ENCODE results near the gene TP53. TPM values are rescaled to one million over a fixed set of nuclear protein-coding genes. Genes with fewer than 3 reads are reported as not detected.
A peak's percentile ranks its signal among the peaks of the same experiment; 100 is the strongest.

The TP53 gene
- total and polyA plus RNA-seq, 9 of the 15 experiments (the other 6 are each of a cell fraction or from before 2014, with no cell fraction given) = 2.8 to 14.0 (median 7.1) TPM

GRCh38 chr17:7687072-7687907 lies at the start of gene TP53 (continued):
- TF ChIP-seq, protein P1, sequence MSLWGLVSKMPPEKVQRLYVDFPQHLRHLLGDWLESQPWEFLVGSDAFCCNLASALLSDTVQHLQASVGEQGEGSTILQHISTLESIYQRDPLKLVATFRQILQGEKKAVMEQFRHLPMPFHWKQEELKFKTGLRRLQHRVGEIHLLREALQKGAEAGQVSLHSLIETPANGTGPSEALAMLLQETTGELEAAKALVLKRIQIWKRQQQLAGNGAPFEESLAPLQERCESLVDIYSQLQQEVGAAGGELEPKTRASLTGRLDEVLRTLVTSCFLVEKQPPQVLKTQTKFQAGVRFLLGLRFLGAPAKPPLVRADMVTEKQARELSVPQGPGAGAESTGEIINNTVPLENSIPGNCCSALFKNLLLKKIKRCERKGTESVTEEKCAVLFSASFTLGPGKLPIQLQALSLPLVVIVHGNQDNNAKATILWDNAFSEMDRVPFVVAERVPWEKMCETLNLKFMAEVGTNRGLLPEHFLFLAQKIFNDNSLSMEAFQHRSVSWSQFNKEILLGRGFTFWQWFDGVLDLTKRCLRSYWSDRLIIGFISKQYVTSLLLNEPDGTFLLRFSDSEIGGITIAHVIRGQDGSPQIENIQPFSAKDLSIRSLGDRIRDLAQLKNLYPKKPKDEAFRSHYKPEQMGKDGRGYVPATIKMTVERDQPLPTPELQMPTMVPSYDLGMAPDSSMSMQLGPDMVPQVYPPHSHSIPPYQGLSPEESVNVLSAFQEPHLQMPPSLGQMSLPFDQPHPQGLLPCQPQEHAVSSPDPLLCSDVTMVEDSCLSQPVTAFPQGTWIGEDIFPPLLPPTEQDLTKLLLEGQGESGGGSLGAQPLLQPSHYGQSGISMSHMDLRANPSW (CRISPR knock-in tag; IDR thresholded peaks at IDR 0.05) = no peak
- TF ChIP-seq RBM39 (optimal IDR thresholded peaks at IDR 0.05; ENCODE audit: low read depth, low read length) (peak; percentile 34), JUN (IDR thresholded peaks at IDR 0.05; ENCODE audit: borderline replicate concordance, low read depth, low read length) (peak; percentile 21; the same call in 1 of the 2 replicates), JUN (CRISPR knock-in tag; IDR thresholded peaks at IDR 0.05; ENCODE audit: borderline replicate concordance) (no peak), CBX3 (IDR thresholded peaks at IDR 0.05; ENCODE audit: borderline replicate concordance in 1 of 2, low read length in 2 of 2) (peak in 1 of 2 experiments; percentile 56; a peak in 1 of 3 replicates), POLR2B (IDR thresholded peaks at IDR 0.05; ENCODE audit: low read depth, partially characterized antibody) (peak; percentile 95), HDAC2 (IDR thresholded peaks at IDR 0.05) (0 out of 2 replicates have a peak, but pooled peaks have one; percentile 12), SRF (CRISPR knock-in tag; IDR thresholded peaks at IDR 0.05) (0 out of 4 replicates have a peak, but pooled peaks of 1 of the 2 experiments have one; percentile 42), PHF8 (IDR thresholded peaks at IDR 0.05; ENCODE audit: borderline replicate concordance, low read length) (peak; percentile 53; the same call in 1 of the 2 replicates), ZNF76 (CRISPR knock-in tag; IDR thresholded peaks at IDR 0.05; ENCODE audit: borderline replicate concordance) (no peak), DIDO1 (tag; IDR thresholded peaks at IDR 0.05; ENCODE audit: low read depth) (no peak), ZNF263 (CRISPR knock-in tag; IDR thresholded peaks at IDR 0.05; ENCODE audit: borderline replicate concordance) (peak; percentile 89), EP300 (IDR thresholded peaks at IDR 0.05; ENCODE audit: low read length) (peak; percentile 22; the same call in 1 of the 2 replicates), FOSL1 (tag; conservative IDR thresholded peaks at IDR 0.05) (peak; percentile 84), ID3 (CRISPR knock-in tag; IDR thresholded peaks at IDR 0.05) (no peak), ID3 (tag; IDR thresholded peaks at IDR 0.05) (no peak), SMAD1 (IDR thresholded peaks at IDR 0.05; ENCODE audit: low read depth, low read length, partially characterized antibody) (peak; percentile 91), BRF2 (IDR thresholded peaks at IDR 0.05; ENCODE audit: borderline replicate concordance, insufficient read depth, insufficient read length) (no peak), SUPT5H (IDR thresholded peaks at IDR 0.05) (peak; percentile 90), MBD2 (IDR thresholded peaks at IDR 0.05; ENCODE audit: borderline replicate concordance, low read depth) (peak; percentile 79), CXXC5 (CRISPR knock-in tag; IDR thresholded peaks at IDR 0.05) (peak; percentile 10), TAF7 (tag; IDR thresholded peaks at IDR 0.05) (peak; percentile 73; the same call in 1 of the 2 replicates)
- TF ChIP-seq, protein P2, sequence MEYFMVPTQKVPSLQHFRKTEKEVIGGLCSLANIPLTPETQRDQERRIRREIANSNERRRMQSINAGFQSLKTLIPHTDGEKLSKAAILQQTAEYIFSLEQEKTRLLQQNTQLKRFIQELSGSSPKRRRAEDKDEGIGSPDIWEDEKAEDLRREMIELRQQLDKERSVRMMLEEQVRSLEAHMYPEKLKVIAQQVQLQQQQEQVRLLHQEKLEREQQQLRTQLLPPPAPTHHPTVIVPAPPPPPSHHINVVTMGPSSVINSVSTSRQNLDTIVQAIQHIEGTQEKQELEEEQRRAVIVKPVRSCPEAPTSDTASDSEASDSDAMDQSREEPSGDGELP (CRISPR knock-in tag; IDR thresholded peaks at IDR 0.05; ENCODE audit: borderline replicate concordance) = peak; percentile 73; the same call in 1 of the 2 replicates
